Naive thymus-derived CD4-positive, alpha-beta T cell (primary cell): ENCODE measurements around the gene OLIG3. TPM values are rescaled to one million over a fixed set of nuclear protein-coding genes. Genes with fewer than 3 reads are reported as not detected.

Experiments used
- ATAC-seq: fragments of 150-1000 bp; cut with Tn5 transposase; 2 replicates; pipeline ENCODE4 v1.10.0; 2021; ENCODE audit warnings: mild to moderate bottlenecking, moderate library complexity
- CTCF ChIA-PET: fragments of 350-600 bp; sonication (Branson Sonifier 250); formaldehyde crosslinking; loops from one replicate; lab custom pipeline; 2021; ENCODE audit warnings: antibody characterized with exemption; lab: Charles Lee
- POLR2A ChIA-PET: fragments of 350-600 bp; sonication (Branson Sonifier 250); formaldehyde crosslinking; loops from one replicate; lab custom pipeline; 2021; ENCODE audit warnings: antibody characterized with exemption, inconsistent platforms; lab: Charles Lee
- DNase-seq, 9 donors: peaks; one replicate each; pipeline versions ENCODE4 v3.0.0 to v3.0.0-alpha.2; 2020 to 2022; ENCODE audit warnings: mixed read lengths in 1 of 9
- H3K27ac ChIP-seq: one replicate; pipeline ENCODE4 v1.7.0; 2013; ENCODE audit warnings: mild to moderate bottlenecking, low read depth, low read length, moderate library complexity
- H3K27me3 ChIP-seq, 2 donors: one replicate each; pipeline ENCODE4 v1.7.0; 2013; ENCODE audit warnings: low read length in 2 of 2, mild to moderate bottlenecking in 2 of 2, moderate library complexity in 2 of 2; ENCODE audit not compliant: control insufficient read depth in 2 of 2, insufficient read depth in 2 of 2
- H3K36me3 ChIP-seq, 3 experiments: 1 replicate in 2 of 3; 2 replicates in 1 of 3; pipeline ENCODE4 v1.7.0; 2013; ENCODE audit warnings: low read length in 3 of 3, mild to moderate bottlenecking in 3 of 3, moderate library complexity in 1 of 3; ENCODE audit not compliant: insufficient read depth in 3 of 3, control insufficient read depth in 2 of 3
- H3K4me1 ChIP-seq, 2 donors: one replicate each; pipeline ENCODE4 v1.7.0; 2013; ENCODE audit warnings: low read length in 2 of 2, mild to moderate bottlenecking in 2 of 2, moderate library complexity in 1 of 2; ENCODE audit not compliant: control insufficient read depth in 2 of 2, insufficient read depth in 2 of 2
- H3K4me3 ChIP-seq: 2 replicates; pipeline ENCODE4 v1.7.0; 2013; ENCODE audit warnings: mild to moderate bottlenecking, low read length
- H3K9me3 ChIP-seq, 3 experiments: 1 replicate in 2 of 3; 2 replicates in 1 of 3; pipeline ENCODE4 v1.7.0; 2013; ENCODE audit warnings: low read length in 3 of 3; ENCODE audit not compliant: control insufficient read depth in 2 of 3
- H3K27ac Mint-ChIP-seq, 9 donors: one replicate each; pipeline ENCODE4 v1.8.0; 2020 to 2022; ENCODE audit warnings: mixed read lengths in 9 of 9, mild to moderate bottlenecking in 8 of 9, moderate library complexity in 5 of 9, inconsistent platforms in 2 of 9
- H3K27me3 Mint-ChIP-seq, 5 donors: one replicate each; pipeline ENCODE4 v1.8.0; 2021 to 2022; ENCODE audit warnings: mixed read lengths in 5 of 5, mild to moderate bottlenecking in 1 of 5
- H3K36me3 Mint-ChIP-seq, 5 donors: one replicate each; pipeline ENCODE4 v1.8.0; 2020 to 2022; ENCODE audit warnings: mixed read lengths in 5 of 5, mild to moderate bottlenecking in 3 of 5, inconsistent platforms in 1 of 5
- H3K4me1 Mint-ChIP-seq, 7 donors: one replicate each; pipeline ENCODE4 v1.8.0; 2020 to 2022; ENCODE audit warnings: mixed read lengths in 7 of 7, mild to moderate bottlenecking in 3 of 7, inconsistent platforms in 1 of 7
- H3K4me3 Mint-ChIP-seq, 10 donors: one replicate each; pipeline ENCODE4 v1.8.0; 2020 to 2022; ENCODE audit warnings: mild to moderate bottlenecking in 10 of 10, mixed read lengths in 10 of 10, moderate library complexity in 6 of 10, inconsistent platforms in 2 of 10
- H3K9me3 Mint-ChIP-seq, 11 donors: one replicate each; pipeline ENCODE4 v1.8.0; 2020 to 2022; ENCODE audit warnings: mixed read lengths in 11 of 11, mild to moderate bottlenecking in 4 of 11, inconsistent platforms in 1 of 11, moderate library complexity in 1 of 11
- intact Hi-C, 2 donors: fragments of 100-400 bp; cut with micrococcal nuclease; formaldehyde crosslinking; loops; one replicate each; pipeline ENCODE4 v1.15.1; 2023
- polyA plus RNA-seq, 2 donors: library from polyadenylated mRNA; unstranded; fragments of 300-500 nt; fragmentation: Illumina TruSeq; gene quantifications; one replicate each; pipeline ENCODE4 v1.2.3, GENCODE V29; 2021
- total RNA-seq, 6 experiments: library from RNA in 5 of 6; stranded (reverse) in 5 of 6; gene quantifications; 1 replicate in 5 of 6; 2 replicates in 1 of 6; pipeline ENCODE4 v1.2.3 and lab custom pipeline; 2021 to 2026

OLIG3 gene
- total and polyA plus RNA-seq, 7 experiments from 2014 or later: not detected

GRCh38 chr6:137480431-137480830 is 13.8 kb downstream of the OLIG3 start:
- Histone ChIP-seq H3K36me3 (no peaks in the 10 kb centered on the region), H3K27ac (no peak overlapping the region), H3K4me3 (no peak overlapping the region), H3K9me3 (no peaks in the 10 kb centered on the region), H3K4me1 (no peaks in the 10 kb centered on the region), H3K27me3 (peaks cover 4 to 11% of the 10 kb centered on the region in 2 donors)
- ATAC-seq: no peak
- POLR2A ChIA-PET: no interaction called here
- Mint-ChIP-seq H3K27ac (no peak overlapping the region), H3K9me3 (peaks cover 0 to 10% (median 2%) of the 10 kb centered on the region in 11 donors), H3K36me3 (no peaks in the 10 kb centered on the region), H3K27me3 (peaks cover 41 to 61% (median 41%) of the 10 kb centered on the region in 5 donors), H3K4me1 (no peaks in the 10 kb centered on the region), H3K4me3 (no peak overlapping the region)
- no peak for DNase-seq
- intact Hi-C loops: no loop called here
- CTCF ChIA-PET: interaction anchor here (0.6 to 4.6 kb wide), 6 partner anchors 10 to 203 kb away, joined by 3 to 34 read pairs (median 4); no protein-coding TSS in a partner anchor

DNA sequence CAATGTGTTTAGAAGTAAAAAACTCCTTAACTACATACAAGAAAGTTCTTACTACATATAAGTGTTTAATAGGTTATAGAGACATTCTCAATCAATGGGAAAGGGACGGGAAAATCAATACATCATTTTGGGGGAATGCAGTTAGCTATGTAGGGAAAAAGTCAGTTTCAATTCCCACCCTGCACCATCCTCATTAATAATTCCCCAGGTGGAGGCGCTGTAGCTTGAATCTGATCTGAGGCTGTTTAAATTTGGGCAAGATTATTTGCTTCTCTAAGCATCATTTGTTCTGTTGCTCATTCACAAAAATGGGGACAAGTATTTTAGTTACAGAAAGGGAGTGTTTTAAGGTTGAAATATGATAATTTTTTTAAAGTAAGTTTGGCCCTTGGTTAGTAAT is 19.1 kb downstream of the OLIG3 start:
- Mint-ChIP-seq H3K9me3 (no peaks in the 10 kb centered on the region), H3K27ac (no peak overlapping the region), H3K27me3 (peaks cover 15 to 62% (median 27%) of the 10 kb centered on the region in 5 donors), H3K36me3 (no peaks in the 10 kb centered on the region), H3K4me1 (no peaks in the 10 kb centered on the region), H3K4me3 (no peak overlapping the region)
- no peaks in the 10 kb centered on the region for H3K9me3 ChIP-seq
- peaks cover 0 to 4% of the 10 kb centered on the region in 2 donors for H3K27me3 ChIP-seq
- ChIA-PET CTCF (interaction anchor here (0.6 to 5.5 kb wide), 5 partner anchors 11 to 398 kb away, joined by 3 to 49 read pairs (median 3); no protein-coding TSS in a partner anchor), POLR2A (no interaction called here)
- DNase-seq (no peak), ATAC-seq (no peak)
- no peak overlapping the region for H3K4me3 ChIP-seq
- no peaks in the 10 kb centered on the region for H3K4me1 ChIP-seq
- no peak overlapping the region for H3K27ac ChIP-seq
- intact Hi-C loops: loop anchor here (1.0 to 10.0 kb wide), 7 partner anchors 114 to 500 kb away; no protein-coding TSS in a partner anchor
- H3K36me3 ChIP-seq: no peaks in the 10 kb centered on the region

- H3K36me3 Mint-ChIP-seq: no peaks in the 10 kb centered on the region
These were observed 20.6 kb downstream of the OLIG3 start for GRCh38 chr6:137473598-137473997.

DNA sequence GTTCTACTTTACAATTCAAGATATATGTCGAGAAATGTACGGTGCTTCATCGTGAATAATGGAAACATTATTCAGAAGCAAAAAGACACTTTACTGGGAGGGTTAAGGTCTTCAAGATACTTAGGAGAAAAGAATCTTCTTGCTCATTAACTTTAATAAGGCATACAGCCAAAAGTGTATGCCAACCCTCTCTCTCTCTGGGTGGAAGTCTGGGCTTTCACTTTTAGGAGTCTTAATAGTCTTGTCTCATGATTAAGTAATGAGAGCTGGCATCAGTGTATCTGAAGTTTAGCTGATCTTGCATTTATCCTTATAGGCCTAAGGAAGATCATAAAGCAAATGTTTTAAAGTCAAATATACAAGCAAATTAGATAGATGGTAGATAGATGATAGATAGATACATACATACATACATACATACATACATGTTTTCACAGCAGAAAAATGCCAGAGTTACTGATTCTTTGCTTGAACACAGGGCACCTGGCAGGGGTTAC is 21.5 kb downstream of the OLIG3 start:
- intact Hi-C loops: loop anchor here in 1 of 2 donors (10.0 kb wide), 2 partner anchors 378 to 502 kb away; no protein-coding TSS in a partner anchor
- Histone ChIP-seq H3K36me3 (no peaks in the 10 kb centered on the region), H3K4me1 (no peaks in the 10 kb centered on the region), H3K9me3 (no peaks in the 10 kb centered on the region), H3K27me3 (peaks cover 0 to 4% of the 10 kb centered on the region in 2 donors), H3K4me3 (no peak overlapping the region), H3K27ac (no peak overlapping the region)
- ChIA-PET POLR2A (no interaction called here), CTCF (interaction anchor here (5.5 kb wide), 1 partner anchor 116 kb away, joined by 49 read pairs; no protein-coding TSS in a partner anchor)
- no peak for DNase-seq
- H3K9me3 Mint-ChIP-seq: no peaks in the 10 kb centered on the region
- peaks cover 13 to 50% (median 23%) of the 10 kb centered on the region in 5 donors for H3K27me3 Mint-ChIP-seq
- no peak overlapping the region for H3K27ac Mint-ChIP-seq
- H3K4me3 Mint-ChIP-seq: no peak overlapping the region
- H3K4me1 Mint-ChIP-seq: no peaks in the 10 kb centered on the region
- no peaks in the 10 kb centered on the region for H3K36me3 Mint-ChIP-seq
- ATAC-seq: no peak

More at GRCh38 chr6:137473598-137473997, 20.6 kb downstream of the OLIG3 start:
- no peaks in the 10 kb centered on the region for H3K4me1 Mint-ChIP-seq
- Histone ChIP-seq H3K4me1 (no peaks in the 10 kb centered on the region), H3K36me3 (no peaks in the 10 kb centered on the region), H3K4me3 (no peak overlapping the region), H3K27ac (no peak overlapping the region), H3K9me3 (no peaks in the 10 kb centered on the region), H3K27me3 (peaks cover 0 to 4% of the 10 kb centered on the region in 2 donors)
- intact Hi-C loops: loop anchor here in 1 of 2 donors (10.0 kb wide), 2 partner anchors 379 to 501 kb away; no protein-coding TSS in a partner anchor
- H3K9me3 Mint-ChIP-seq: no peaks in the 10 kb centered on the region
- no peak for ATAC-seq
- H3K27ac Mint-ChIP-seq: no peak overlapping the region
- ChIA-PET CTCF (interaction anchor here (1.2 to 5.5 kb wide), 2 partner anchors 116 to 165 kb away, joined by 4 to 49 read pairs; no protein-coding TSS in a partner anchor), POLR2A (no interaction called here)
- H3K4me3 Mint-ChIP-seq: no peak overlapping the region
- peaks cover 15 to 55% (median 23%) of the 10 kb centered on the region in 5 donors for H3K27me3 Mint-ChIP-seq
- DNase-seq: no peak

GRCh38 chr6:137471986-137472385 is 22.2 kb downstream of the OLIG3 start:
- no peak overlapping the region for H3K27ac ChIP-seq
- peaks cover 0 to under 1% of the 10 kb centered on the region in 2 donors for H3K27me3 ChIP-seq
- Mint-ChIP-seq H3K9me3 (no peaks in the 10 kb centered on the region), H3K27me3 (peaks cover 11 to 45% (median 20%) of the 10 kb centered on the region in 5 donors), H3K4me1 (no peaks in the 10 kb centered on the region), H3K27ac (no peak overlapping the region), H3K4me3 (no peak overlapping the region), H3K36me3 (no peaks in the 10 kb centered on the region)
- no peaks in the 10 kb centered on the region for H3K9me3 ChIP-seq
- no peak for DNase-seq
- ChIA-PET POLR2A (no interaction called here), CTCF (interaction anchor here (0.8 to 5.5 kb wide), 2 partner anchors 117 to 121 kb away, joined by 4 to 49 read pairs; no protein-coding TSS in a partner anchor)
- no peak overlapping the region for H3K4me3 ChIP-seq
- H3K36me3 ChIP-seq: no peaks in the 10 kb centered on the region
- no peaks in the 10 kb centered on the region for H3K4me1 ChIP-seq
- intact Hi-C loops: loop anchor here in 1 of 2 donors (10.0 kb wide), 2 partner anchors 377 to 503 kb away; no protein-coding TSS in a partner anchor
- no peak for ATAC-seq

DNA sequence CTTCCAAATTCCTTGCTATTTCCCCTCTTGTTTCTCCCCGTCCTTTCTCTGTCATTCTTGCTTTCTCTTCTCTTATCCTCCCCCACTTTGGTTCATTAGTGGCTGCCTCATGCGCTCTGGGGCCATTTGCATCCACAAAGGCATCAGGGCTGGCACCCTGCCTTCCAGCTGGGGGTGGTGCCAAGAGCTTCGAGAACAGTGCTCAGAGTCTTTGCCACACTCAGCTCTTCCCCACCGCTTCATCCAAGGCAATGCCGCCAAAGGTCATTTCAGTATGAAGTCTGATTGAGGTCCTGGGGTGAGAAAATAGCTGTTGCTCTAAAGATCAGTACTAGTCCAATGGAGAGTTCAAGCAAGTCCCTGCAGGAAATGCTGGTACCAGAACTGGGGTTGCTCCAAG is 22.7 kb downstream of the OLIG3 start:
- Mint-ChIP-seq H3K27me3 (peaks cover 9 to 42% (median 20%) of the 10 kb centered on the region in 5 donors), H3K27ac (peak overlapping the region in 1 of 9 donors; percentile 39), H3K9me3 (no peaks in the 10 kb centered on the region), H3K4me3 (no peak overlapping the region), H3K4me1 (no peaks in the 10 kb centered on the region), H3K36me3 (no peaks in the 10 kb centered on the region)
- no peaks in the 10 kb centered on the region for H3K9me3 ChIP-seq
- H3K36me3 ChIP-seq: no peaks in the 10 kb centered on the region
- H3K4me3 ChIP-seq: no peak overlapping the region
- no peak for ATAC-seq
- H3K27me3 ChIP-seq: no peaks in the 10 kb centered on the region
- no peaks in the 10 kb centered on the region for H3K4me1 ChIP-seq
- no peak overlapping the region for H3K27ac ChIP-seq
- no peak for DNase-seq
- ChIA-PET CTCF (interaction anchor here (0.8 to 5.5 kb wide), 2 partner anchors 118 to 122 kb away, joined by 4 to 49 read pairs; no protein-coding TSS in a partner anchor), POLR2A (no interaction called here)
- intact Hi-C loops: loop anchor here in 1 of 2 donors (10.0 kb wide), 2 partner anchors 377 to 503 kb away; no protein-coding TSS in a partner anchor
